GM12874 (cell line): ENCODE data around the gene ODAM.

ENCODE experiments used
- TF ChIP-seq, protein P1 (sequence below): IDR thresholded peaks from 2 replicates; pipeline ENCODE4 v1.5.1; 2011; ENCODE audit warnings: low read depth, mild to moderate bottlenecking, control low read depth, low read length, moderate library complexity; ENCODE audit not compliant: insufficient read depth

The ODAM gene

DNA sequence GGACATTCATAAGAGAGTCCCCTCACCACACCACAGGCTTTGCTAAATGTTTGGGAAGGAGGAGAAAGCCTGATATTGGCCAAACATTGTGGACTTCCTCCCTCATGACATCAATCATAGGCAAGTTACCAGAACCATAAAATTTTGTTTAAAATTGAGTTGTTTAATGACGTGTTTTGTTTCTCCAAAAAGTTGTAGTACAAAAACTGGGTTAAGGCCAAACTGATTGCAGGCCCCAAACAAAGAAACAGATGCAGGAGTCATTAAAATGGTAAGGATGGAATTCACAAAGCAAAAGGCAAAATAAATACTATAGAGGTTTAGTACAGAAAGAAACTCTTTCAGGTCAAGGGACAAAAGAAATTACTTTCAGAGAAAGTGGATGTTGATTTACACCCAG lies 3.9 kb upstream of the ODAM start:
- TF ChIP-seq, protein P1, sequence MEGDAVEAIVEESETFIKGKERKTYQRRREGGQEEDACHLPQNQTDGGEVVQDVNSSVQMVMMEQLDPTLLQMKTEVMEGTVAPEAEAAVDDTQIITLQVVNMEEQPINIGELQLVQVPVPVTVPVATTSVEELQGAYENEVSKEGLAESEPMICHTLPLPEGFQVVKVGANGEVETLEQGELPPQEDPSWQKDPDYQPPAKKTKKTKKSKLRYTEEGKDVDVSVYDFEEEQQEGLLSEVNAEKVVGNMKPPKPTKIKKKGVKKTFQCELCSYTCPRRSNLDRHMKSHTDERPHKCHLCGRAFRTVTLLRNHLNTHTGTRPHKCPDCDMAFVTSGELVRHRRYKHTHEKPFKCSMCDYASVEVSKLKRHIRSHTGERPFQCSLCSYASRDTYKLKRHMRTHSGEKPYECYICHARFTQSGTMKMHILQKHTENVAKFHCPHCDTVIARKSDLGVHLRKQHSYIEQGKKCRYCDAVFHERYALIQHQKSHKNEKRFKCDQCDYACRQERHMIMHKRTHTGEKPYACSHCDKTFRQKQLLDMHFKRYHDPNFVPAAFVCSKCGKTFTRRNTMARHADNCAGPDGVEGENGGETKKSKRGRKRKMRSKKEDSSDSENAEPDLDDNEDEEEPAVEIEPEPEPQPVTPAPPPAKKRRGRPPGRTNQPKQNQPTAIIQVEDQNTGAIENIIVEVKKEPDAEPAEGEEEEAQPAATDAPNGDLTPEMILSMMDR, result no peak

GRCh38 chr4:70192895-70193294 lies 2.6 kb upstream of the ODAM start:
- TF ChIP-seq, protein P1, result no peak

- TF ChIP-seq, protein P1, result no peak
These were observed 1.3 kb downstream of the ODAM start for GRCh38 chr4:70196857-70197256.

DNA sequence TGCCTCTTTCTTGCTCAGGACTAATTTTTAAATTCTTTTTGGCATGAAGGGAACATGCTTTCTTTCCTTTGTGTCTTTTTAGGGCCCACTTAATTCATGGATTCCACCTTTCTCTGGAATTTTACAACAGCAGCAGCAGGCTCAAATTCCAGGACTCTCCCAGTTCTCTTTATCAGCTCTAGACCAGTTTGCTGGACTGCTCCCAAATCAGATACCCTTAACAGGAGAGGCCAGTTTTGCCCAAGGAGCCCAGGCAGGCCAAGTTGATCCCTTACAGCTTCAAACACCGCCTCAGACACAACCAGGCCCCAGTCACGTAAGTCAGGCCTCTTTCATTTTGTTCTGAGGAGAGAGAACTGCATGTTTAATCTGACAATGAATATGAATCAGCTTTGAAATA lies 2.3 kb downstream of the ODAM start:
- TF ChIP-seq, protein P1, result no peak

GRCh38 chr4:70203601-70204000 lies 8.1 kb downstream of the ODAM start:
- TF ChIP-seq, protein P1, result no peak

GRCh38 chr4:70225824-70226223 lies 30.3 kb downstream of the ODAM start, which contains the start of gene FDCSP:
Gene FDCSP, plus strand, starts transcription at chr4:70226124. Its CDS starts 5,071 bp downstream, at chr4:70231195.
- TF ChIP-seq, protein P1, result no peak

- TF ChIP-seq, protein P1, result no peak
These were observed 40.6 kb downstream of the ODAM start for GRCh38 chr4:70236125-70236524.

DNA sequence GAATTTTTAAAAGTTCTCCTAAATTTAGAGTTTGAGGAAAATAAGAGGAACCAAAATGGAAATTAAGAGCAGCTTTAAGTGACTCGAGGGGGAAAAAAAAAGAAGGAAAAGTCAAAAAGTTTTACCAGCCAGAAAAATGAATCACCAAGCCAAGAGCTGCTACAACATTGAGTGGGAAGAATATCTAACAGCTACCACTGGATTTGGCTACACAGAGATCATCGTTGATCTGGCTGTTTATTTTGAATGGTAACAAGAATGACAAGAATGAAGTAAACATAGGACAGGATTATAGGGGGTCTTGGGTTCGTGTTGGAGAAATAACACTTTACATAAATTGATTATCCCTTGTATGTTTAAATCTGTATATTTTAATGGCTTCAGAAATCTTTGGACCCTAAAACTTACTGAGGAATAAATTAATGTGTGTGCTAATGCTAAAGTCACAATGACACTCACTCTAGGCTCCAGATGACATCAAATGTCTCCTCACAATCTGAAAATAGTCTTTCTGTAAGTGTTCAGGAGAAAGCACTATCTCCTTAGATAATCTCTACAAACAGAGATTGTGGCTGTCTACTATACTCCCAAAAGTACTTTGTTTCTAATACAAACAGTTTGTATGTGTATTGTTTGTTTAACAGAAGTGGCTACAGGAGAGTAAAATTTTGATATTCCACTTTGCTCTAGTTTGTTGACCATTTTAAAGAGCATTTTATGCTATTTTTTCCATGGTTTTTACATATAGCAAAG lies 43.8 kb downstream of the ODAM start:
- TF ChIP-seq, protein P1, result no peak
